CD4-positive, alpha-beta T cell treated with Interferon gamma for 1 hour (primary cell): ENCODE measurements around the gene RGMA.
A peak's percentile ranks its signal among the peaks of the same experiment; 100 is the strongest.
"Not testable (repeated sequence)": the region's sequence is repeated elsewhere in the genome, so short reads cannot be mapped to it uniquely, and the experiment has no call there.

ENCODE experiments used
- DNase-seq: peaks from one replicate; pipeline ENCODE4 v3.0.0-alpha.2; 2020

RGMA gene

GRCh38 chr15:93046120-93046519 lies 42.9 kb downstream of the RGMA start:
- no peak for DNase-seq

GRCh38 chr15:93045191-93045785 lies 43.7 kb downstream of the RGMA start:
- no peak for DNase-seq

GRCh38 chr15:93044301-93045190 lies 44.5 kb downstream of the RGMA start:
- no peak for DNase-seq

DNA sequence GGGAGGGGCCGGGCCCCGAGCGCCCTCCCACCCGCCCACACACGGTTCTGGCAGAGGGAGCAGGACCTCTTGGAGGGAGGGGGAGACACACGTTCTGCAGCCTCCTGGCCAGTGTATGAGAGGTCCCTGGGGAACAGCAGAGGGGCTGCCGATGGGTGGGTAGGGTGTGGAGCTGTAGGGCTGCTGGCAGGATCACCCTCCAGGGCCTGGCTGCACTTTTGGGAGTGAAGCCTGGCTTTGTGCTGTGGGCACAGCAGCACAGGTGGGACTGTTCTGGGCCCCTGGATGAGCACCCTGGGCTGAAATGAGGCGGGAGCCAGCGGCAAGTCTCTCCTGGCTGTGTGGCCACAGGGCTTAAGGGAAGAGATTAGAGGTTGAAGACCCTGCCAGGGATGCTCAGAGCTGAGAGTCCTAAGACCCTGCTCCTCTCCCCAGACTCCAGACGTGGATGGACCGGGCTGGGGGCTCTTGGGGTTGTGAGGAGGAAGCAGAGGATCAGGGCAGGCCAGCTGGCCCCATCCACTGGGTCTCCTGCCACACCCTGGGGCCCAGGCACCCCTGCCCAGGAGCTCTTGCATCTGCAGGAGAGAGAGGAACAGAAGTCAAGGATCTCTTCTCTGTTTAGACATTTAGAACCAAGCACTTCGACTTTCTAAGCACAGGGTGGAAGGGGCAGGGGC lies 45.2 kb downstream of the RGMA start:
- no peak for DNase-seq

- DNase-seq = no peak
These were observed 46.2 kb downstream of the RGMA start for GRCh38 chr15:93042691-93043378.

GRCh38 chr15:93042211-93042610 lies 46.8 kb downstream of the RGMA start:
- no peak for DNase-seq

DNA sequence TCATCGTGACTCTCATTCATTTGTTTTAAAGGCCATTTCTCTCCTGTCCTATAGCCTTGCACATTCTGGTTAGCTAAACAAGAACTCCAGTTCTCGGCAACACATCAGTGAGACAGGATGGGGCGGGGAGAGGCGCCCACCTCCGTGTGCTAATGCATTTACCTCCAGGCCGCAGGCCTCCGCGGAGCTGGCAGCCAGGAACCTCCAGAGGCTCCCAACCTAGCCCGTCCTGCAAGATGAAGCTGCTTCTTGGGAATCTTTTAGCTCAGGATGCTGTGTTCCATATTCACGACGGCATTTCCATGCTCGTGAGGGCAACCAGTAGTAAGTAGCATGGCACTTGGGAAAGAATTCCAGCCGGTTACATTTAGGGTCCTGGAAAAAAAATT lies 47.9 kb downstream of the RGMA start:
- DNase-seq = no peak

DNA sequence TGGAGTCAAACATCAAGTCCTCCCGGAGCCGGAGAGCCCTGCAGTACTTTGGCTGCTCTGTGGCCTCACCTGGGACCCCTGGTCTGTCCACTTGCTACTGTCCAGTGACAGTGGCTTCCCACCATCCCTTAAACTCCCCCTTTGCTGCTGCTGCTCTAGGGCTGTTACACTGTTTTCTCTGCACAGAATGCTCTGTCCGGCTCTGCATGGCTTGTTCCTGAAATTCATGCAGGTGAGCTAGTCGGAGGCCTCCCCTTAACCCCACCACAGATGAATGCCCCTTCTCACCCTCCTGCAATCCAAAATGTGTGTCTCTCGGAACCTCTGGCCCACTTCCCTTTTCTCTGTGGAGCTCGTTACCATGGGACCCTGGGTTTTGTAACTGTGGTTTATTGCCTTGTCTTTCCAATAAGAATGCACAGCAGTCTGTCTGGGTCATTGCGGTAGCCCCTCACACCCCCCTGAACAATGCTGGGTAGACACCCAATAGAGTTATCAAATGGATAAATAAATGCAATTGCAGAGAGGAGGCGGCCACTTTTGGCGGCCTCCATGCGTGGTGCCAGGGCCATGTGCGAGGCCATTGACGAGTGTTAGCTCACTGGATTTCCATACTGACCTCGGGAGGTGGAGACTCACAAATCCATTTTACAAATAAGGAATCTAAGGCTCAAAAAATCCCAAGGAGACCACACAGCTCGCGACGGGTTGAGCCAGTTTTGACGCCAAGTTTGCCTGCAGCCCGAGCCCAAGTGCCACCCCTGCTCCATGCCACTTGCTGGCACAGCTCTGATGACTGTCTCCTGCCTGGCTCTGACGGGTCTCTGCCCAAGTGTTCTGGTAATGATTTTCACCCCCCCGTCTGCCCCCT lies 48.5 kb downstream of the RGMA start:
- no peak for DNase-seq

DNA sequence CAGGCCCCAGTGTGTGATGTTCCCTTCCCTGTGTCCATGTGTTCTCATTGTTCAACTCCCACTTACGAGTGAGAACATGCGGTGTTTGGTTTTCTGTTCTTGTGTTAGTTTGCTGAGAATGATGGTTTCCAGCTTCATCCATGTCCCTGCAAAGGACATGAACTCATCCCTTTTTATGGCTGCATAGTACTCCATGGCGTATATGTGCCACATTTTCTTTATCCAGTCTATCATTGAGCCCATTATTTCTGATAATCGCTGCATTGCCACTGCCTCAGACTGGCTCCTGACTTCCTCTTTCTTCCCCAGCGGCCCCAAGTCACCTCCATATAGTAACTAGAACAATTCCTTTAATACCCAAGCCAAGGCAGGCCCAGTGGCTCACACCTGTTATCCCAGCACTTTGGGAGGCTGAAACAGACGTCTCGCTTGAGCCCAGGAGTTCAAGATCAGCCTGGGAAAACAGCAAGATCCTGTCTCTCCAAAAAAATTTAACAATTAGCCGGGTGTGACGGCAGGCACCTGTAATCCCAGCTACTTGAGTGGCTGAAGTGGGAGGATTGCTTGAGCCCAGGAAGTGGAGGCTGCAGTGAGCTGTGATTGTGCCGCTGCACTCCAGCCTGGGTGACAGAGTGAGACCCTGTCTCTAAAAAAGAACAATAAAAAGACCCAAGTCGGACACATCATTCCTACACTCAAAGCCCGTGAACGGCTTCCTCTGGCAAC lies 49.3 kb downstream of the RGMA start:
- not testable (repeated sequence) for DNase-seq

DNA sequence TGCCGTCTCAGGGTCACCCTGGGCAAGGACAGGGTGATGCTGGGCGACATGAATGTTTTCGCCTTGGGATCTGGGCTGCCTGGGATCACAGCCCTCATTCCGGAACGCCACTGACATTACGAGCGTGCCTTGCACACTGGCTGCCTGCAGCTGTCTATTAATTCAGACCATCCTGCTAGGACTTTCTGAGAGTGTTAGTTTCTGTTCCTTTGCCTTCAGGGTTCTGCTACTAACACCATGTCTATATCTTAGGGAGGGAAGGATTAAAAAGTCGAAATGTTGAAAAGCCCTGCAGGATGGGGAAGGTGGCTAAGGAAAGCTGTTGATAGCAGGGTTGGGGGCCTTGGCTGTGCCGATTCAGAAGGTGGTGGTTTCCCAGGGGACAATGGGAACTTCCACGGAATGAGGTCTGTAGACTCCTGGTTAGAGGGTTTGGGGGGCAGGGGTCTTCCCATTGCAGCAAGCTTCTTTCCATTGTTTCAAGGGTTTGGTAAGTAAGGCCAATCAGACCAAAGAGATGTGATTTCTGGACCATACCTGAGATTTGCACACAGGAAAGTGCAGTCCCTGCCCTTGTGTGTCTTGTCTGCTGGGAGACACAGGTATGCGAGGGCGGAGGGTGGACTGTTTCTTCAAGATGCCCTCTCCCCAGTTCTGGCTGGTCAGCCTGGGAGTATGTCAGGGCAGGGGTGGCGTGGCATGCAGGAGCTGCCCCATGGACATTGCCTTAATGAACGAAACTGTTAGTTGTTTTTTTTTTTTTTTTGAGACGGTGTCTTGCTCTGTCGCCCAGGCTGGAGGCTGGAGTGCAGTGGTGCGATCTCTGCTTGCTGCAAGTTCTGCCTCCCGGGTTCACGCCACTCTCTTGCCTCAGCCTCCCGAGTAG lies 50.9 kb downstream of the RGMA start:
- DNase-seq = no peak

DNA sequence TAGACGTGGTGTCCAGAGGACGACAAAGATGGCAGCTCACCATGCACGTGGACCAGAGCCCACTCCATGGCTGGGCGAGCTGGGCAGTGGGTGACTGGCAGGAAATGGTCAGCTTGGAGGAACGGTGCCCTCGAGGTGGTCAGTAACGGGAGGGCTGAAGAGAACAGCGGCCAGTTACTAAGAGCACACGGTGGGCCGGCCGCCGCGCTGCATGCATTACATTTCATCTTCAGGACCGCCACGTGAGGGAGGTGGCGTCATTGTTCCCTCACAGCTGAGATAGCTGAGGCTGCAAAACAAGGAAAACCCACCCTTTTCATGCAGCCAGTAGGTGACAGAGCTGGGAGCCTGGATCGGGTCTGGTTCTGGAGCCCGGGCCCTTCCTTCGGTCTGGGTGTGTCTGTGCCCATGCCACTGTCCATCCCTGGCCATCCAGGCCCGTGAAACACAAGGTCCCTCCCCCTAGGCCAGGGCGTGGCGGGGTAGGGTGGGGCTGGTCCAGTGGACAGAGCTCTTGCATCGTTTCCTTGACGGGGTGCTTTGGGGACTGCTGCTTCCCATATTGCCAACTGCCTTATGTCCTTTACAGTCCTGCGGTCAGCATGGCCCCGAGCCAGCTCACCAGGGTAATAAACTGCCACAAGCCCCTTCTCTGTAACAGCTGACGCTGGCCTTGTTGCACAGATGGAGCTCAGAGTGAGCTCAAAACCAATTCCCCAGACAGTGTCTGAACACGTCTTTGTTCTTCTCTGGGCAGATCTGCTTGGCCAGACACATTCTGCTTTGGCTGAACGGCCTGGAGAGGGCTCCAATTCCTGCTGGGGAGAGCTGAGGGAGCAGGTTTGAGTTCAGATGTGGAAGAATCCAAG lies 51.8 kb downstream of the RGMA start:
- peak; percentile 38 for DNase-seq

GRCh38 chr15:93035953-93036810 lies 52.8 kb downstream of the RGMA start:
- peak; percentile 42 for DNase-seq

DNA sequence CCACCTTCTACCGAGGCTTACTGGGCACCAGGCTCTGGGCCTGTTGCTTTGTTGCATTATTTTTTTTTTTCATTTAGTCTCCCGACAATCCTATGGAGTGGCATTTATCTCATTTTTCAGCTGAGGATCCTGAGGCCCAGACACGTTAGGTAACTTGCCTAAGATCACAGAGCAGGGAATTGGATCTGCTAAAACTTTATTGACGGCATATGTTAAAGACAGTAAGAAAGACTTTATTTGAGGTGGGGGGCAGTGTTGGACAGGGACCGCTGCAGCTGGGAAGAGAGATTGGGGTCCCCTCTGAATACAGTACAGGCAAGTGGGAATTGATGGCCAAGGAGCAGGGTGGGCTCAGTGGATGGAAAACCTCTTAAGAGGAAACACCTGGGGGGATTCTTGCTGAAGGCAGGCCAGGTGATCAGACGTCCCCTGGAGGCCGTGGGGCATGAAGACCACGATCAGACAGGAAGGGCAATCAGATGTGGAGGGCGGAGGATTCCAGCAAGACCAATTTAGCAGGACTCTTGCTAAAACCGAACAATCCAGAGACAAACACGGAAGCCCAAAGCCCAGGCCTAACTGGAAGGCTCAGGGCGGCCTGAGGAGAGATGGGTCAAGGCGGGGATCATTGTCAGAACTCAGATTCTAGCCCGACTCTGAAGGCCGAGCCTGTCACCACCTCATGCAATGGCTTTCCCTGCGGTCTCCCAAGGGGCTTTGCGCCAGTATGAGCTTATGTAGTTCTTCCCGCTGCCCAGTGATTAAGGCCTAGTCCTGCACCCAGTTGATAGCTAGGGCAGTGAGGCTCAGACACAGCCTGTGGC lies 53.7 kb downstream of the RGMA start:
- DNase-seq = no peak

GRCh38 chr15:93034512-93034911 lies 54.5 kb downstream of the RGMA start:
- no peak for DNase-seq

GRCh38 chr15:93033434-93034045 lies 55.5 kb downstream of the RGMA start:
- no peak for DNase-seq

GRCh38 chr15:93032515-93033206 lies 56.4 kb downstream of the RGMA start:
- not testable (repeated sequence) for DNase-seq
